Right lobe of liver (tissue), 4 donors: Measurements from ENCODE around the gene CWC27.

Experiments used
- POLR2A ChIP-seq: fragments of 450-650 bp; IDR thresholded peaks from one replicate; pipeline ENCODE4 v1.6.1; 2017; ENCODE audit warnings: antibody characterized with exemption, mild to moderate bottlenecking
- TF ChIP-seq, protein P1 (sequence below), 4 donors: fragments of 200-600 bp in 3 of 4; fragments of 450-650 bp in 1 of 4; IDR thresholded peaks; one replicate each; pipeline versions ENCODE4 v1.5.1 to v1.8.0; 2016 to 2022; ENCODE audit warnings: antibody characterized with exemption in 4 of 4, mild to moderate bottlenecking in 2 of 4
- donor health status: DM: no; HTN: no; CAD: no.
- donor health status: DM: no; HTN: no; CAD: no.
- donor health status: DM: no; HTN: yes; CAD: no.

- TF ChIP-seq, protein P1, sequence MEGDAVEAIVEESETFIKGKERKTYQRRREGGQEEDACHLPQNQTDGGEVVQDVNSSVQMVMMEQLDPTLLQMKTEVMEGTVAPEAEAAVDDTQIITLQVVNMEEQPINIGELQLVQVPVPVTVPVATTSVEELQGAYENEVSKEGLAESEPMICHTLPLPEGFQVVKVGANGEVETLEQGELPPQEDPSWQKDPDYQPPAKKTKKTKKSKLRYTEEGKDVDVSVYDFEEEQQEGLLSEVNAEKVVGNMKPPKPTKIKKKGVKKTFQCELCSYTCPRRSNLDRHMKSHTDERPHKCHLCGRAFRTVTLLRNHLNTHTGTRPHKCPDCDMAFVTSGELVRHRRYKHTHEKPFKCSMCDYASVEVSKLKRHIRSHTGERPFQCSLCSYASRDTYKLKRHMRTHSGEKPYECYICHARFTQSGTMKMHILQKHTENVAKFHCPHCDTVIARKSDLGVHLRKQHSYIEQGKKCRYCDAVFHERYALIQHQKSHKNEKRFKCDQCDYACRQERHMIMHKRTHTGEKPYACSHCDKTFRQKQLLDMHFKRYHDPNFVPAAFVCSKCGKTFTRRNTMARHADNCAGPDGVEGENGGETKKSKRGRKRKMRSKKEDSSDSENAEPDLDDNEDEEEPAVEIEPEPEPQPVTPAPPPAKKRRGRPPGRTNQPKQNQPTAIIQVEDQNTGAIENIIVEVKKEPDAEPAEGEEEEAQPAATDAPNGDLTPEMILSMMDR (IDR thresholded peaks at IDR 0.05), result no peak
- TF ChIP-seq POLR2A, result no peak
Measured at GRCh38 chr5:64914396-64914795, 145.7 kb downstream of the CWC27 start.
